AG10803 (cell line): ENCODE measurements around the gene TCF25.
A peak's percentile ranks its signal among the peaks of the same experiment; 100 is the strongest.
"Not testable (repeated sequence)": the region's sequence is repeated elsewhere in the genome, so short reads cannot be mapped to it uniquely, and the experiment has no call there.

ENCODE experiments used
- DNase-seq: peaks from one replicate; pipeline ENCODE4 v3.0.0; 2010; ENCODE audit warnings: low read depth
- H3K4me3 ChIP-seq: 2 replicates; pipeline ENCODE4 v1.5.1; 2011; ENCODE audit warnings: mild to moderate bottlenecking, low read length, control low read depth
- CTCF ChIP-seq: conservative IDR thresholded peaks from 2 replicates; pipeline ENCODE4 v1.5.1; 2011; ENCODE audit warnings: mild to moderate bottlenecking, low read length, control low read depth, inconsistent platforms

The TCF25 gene

GRCh38 chr16:89873109-89873971 lies at the start of gene TCF25:
Gene TCF25, plus strand, starts transcription at chr16:89873592. Its CDS starts 76 bp downstream, at chr16:89873668.
- peak within 1 kb of the TSS; percentile 91 for H3K4me3 ChIP-seq
- DNase-seq: peak; percentile 73
- no peak for TF ChIP-seq CTCF

GRCh38 chr16:89823824-89824148 lies 49.6 kb upstream of the TCF25 start:
- DNase-seq, H3K4me3 ChIP-seq: not testable (repeated sequence)

GRCh38 chr16:89826531-89827382 lies 46.6 kb upstream of the TCF25 start:
- no peak overlapping the region for H3K4me3 ChIP-seq
- no peak for TF ChIP-seq CTCF
- DNase-seq: no peak

- DNase-seq: peak; percentile 62
- no peak for TF ChIP-seq CTCF
- peak overlapping the region; percentile 59 for H3K4me3 ChIP-seq
Measured at GRCh38 chr16:89827383-89828198, 45.8 kb upstream of the TCF25 start.

GRCh38 chr16:89828199-89828869 lies 45.1 kb upstream of the TCF25 start, which contains the start of gene SPIRE2:
Gene SPIRE2, plus strand, starts transcription at chr16:89828475. Its CDS starts 76 bp downstream, at chr16:89828551.
- TF ChIP-seq CTCF: no peak
- peak within 1 kb of the TSS; percentile 59 for H3K4me3 ChIP-seq
- peak; percentile 65 for DNase-seq

- peak overlapping the region; percentile 50 for H3K4me3 ChIP-seq
- no peak for DNase-seq
- TF ChIP-seq CTCF: no peak
Measured at GRCh38 chr16:89828870-89829629, 44.3 kb upstream of the TCF25 start.
